ENCODE measurements around the gene MYMK.

- no peak for TF ChIP-seq RARB (CRISPR knock-in tag; IDR thresholded peaks at IDR 0.05)
- no peak for TF ChIP-seq ZNF565 (CRISPR knock-in tag; conservative IDR thresholded peaks at IDR 0.05; ENCODE audit: low read depth)
- no peak for TF ChIP-seq OSR1 (CRISPR knock-in tag; IDR thresholded peaks at IDR 0.05)
- no peak for TF ChIP-seq SNAI2 (CRISPR knock-in tag; IDR thresholded peaks at IDR 0.05)
- TF ChIP-seq ZFP3 (CRISPR knock-in tag; IDR thresholded peaks at IDR 0.05) = no peak
- TF ChIP-seq ZFP30 (CRISPR knock-in tag; IDR thresholded peaks at IDR 0.05) = no peak
- no peak for TF ChIP-seq BACH2 (CRISPR knock-in tag; IDR thresholded peaks at IDR 0.05; ENCODE audit: borderline replicate concordance)
- TF ChIP-seq CSDC2 (CRISPR knock-in tag; IDR thresholded peaks at IDR 0.05) = no peak
- no peak for TF ChIP-seq ARNTL (CRISPR knock-in tag; IDR thresholded peaks at IDR 0.05; ENCODE audit: borderline replicate concordance, low read depth)
- TF ChIP-seq CREB5 (CRISPR knock-in tag; IDR thresholded peaks at IDR 0.05; ENCODE audit: low read depth) = no peak
- no peak for TF ChIP-seq ESRRG (CRISPR knock-in tag; IDR thresholded peaks at IDR 0.05)
- TF ChIP-seq PPARA (CRISPR knock-in tag; IDR thresholded peaks at IDR 0.05; ENCODE audit: borderline replicate concordance) = no peak
- no peak for TF ChIP-seq CSRNP3 (CRISPR knock-in tag; IDR thresholded peaks at IDR 0.05)
Measured at GRCh38 chr9:133505186-133505830, 19.5 kb downstream of the MYMK start.

Measured in SK-N-SH treated with all-trans-retinoic acid at 6 μM for 48 hours (cell line).